ENCODE data around the gene RNF125.

GRCh38 chr18:32032609-32033008 lies 14.0 kb downstream of the RNF125 start:
- TF ChIP-seq CTCF (IDR thresholded peaks at IDR 0.05) (no peak), CHD2 (IDR thresholded peaks at IDR 0.05; ENCODE audit: low read length, partially characterized antibody) (no peak), RAD21 (conservative IDR thresholded peaks at IDR 0.05 in 1 of 2, IDR thresholded peaks at IDR 0.05 in 1 of 2) (no peak), MYC (IDR thresholded peaks at IDR 0.05; ENCODE audit: borderline replicate concordance, low read length) (no peak), POLR2A (IDR thresholded peaks at IDR 0.05; ENCODE audit: low read length) (no peak), REST (IDR thresholded peaks at IDR 0.05) (no peak), BHLHE40 (IDR thresholded peaks at IDR 0.05; ENCODE audit: low read depth, low read length) (no peak), CBX2 (IDR thresholded peaks at IDR 0.05; ENCODE audit: borderline replicate concordance, low read depth) (no peak), HEYL (CRISPR knock-in tag; IDR thresholded peaks at IDR 0.05) (no peak)
